ENCODE data around the gene MX1.

GRCh38 chr21:41504030-41504429 lies 78.0 kb downstream of the MX1 start:
- TF ChIP-seq, protein P1, sequence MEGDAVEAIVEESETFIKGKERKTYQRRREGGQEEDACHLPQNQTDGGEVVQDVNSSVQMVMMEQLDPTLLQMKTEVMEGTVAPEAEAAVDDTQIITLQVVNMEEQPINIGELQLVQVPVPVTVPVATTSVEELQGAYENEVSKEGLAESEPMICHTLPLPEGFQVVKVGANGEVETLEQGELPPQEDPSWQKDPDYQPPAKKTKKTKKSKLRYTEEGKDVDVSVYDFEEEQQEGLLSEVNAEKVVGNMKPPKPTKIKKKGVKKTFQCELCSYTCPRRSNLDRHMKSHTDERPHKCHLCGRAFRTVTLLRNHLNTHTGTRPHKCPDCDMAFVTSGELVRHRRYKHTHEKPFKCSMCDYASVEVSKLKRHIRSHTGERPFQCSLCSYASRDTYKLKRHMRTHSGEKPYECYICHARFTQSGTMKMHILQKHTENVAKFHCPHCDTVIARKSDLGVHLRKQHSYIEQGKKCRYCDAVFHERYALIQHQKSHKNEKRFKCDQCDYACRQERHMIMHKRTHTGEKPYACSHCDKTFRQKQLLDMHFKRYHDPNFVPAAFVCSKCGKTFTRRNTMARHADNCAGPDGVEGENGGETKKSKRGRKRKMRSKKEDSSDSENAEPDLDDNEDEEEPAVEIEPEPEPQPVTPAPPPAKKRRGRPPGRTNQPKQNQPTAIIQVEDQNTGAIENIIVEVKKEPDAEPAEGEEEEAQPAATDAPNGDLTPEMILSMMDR (conservative IDR thresholded peaks at IDR 0.05 in 1 of 2, IDR thresholded peaks at IDR 0.05 in 1 of 2; ENCODE audit: low read depth in 1 of 2, low read length in 2 of 2): no peak
- TF ChIP-seq EZH2 (IDR thresholded peaks at IDR 0.05; ENCODE audit: low read length, missing control alignments): no peak
